Transverse colon (tissue), 4 donors: ENCODE results near the gene SMPD2.

Experiments
- CTCF ChIP-seq, 5 experiments: fragments of 200-600 bp in 3 of 5; fragments of 450-650 bp in 2 of 5; sonication (generic) in 3 of 5; IDR thresholded peaks; 1 replicate in 2 of 5; 2 replicates in 3 of 5; pipeline ENCODE4 v1.5.1; 2016 to 2017; ENCODE audit warnings: antibody characterized with exemption in 5 of 5, inconsistent platforms in 3 of 5, mild to moderate bottlenecking in 2 of 5, moderate library complexity in 1 of 5
- EP300 ChIP-seq: sonication (generic); formaldehyde crosslinking; IDR thresholded peaks from one replicate; pipeline ENCODE4 v1.6.1; 2017; ENCODE audit warnings: antibody characterized with exemption, low read depth
- POLR2A ChIP-seq: fragments of 450-650 bp; IDR thresholded peaks from one replicate; pipeline ENCODE4 v1.6.1; 2016; ENCODE audit warnings: antibody characterized with exemption, mild to moderate bottlenecking, moderate library complexity
- POLR2AphosphoS5 ChIP-seq, 3 donors: sonication (generic); formaldehyde crosslinking; IDR thresholded peaks; one replicate each; pipeline ENCODE4 v1.6.1; 2016; ENCODE audit warnings: antibody characterized with exemption in 3 of 3

GRCh38 chr6:109490713-109491112 is 50.2 kb downstream of the SMPD2 start:
- TF ChIP-seq CTCF (IDR thresholded peaks at IDR 0.05) = no peak
- no peak for TF ChIP-seq POLR2A
- no peak for TF ChIP-seq EP300
- TF ChIP-seq POLR2AphosphoS5 (IDR thresholded peaks at IDR 0.05) = no peak
